Measurements from ENCODE around the gene CCNY.

- no peak for TF ChIP-seq CHD2 (IDR thresholded peaks at IDR 0.05; ENCODE audit: low read length, partially characterized antibody)
- no peak for TF ChIP-seq CTCF (IDR thresholded peaks at IDR 0.05)
- no peak for TF ChIP-seq ZFP36 (IDR thresholded peaks at IDR 0.05; ENCODE audit: borderline replicate concordance, partially characterized antibody)
- no peak for TF ChIP-seq EP300 (IDR thresholded peaks at IDR 0.05)
- TF ChIP-seq CEBPB (IDR thresholded peaks at IDR 0.05) = no peak
- TF ChIP-seq MAX (IDR thresholded peaks at IDR 0.05) = no peak
Measured at GRCh38 chr10:35398355-35398754, 62.0 kb downstream of the CCNY start.
